Tibial nerve (tissue), 4 donors: ENCODE measurements around the gene ARID4A. TPM values are rescaled to one million over a fixed set of nuclear protein-coding genes. Genes with fewer than 3 reads are reported as not detected.

Experiments used
- DNase-seq, 2 donors: peaks; one replicate each; pipeline ENCODE4 v3.0.0-alpha.2; 2019; ENCODE audit warnings: low spot score in 2 of 2
- H3K27ac ChIP-seq, 4 donors: fragments of 200-600 bp; sonication (generic) in 3 of 4; one replicate each; pipeline ENCODE4 v1.5.1; 2017 to 2019; ENCODE audit warnings: mild to moderate bottlenecking in 1 of 4
- H3K27me3 ChIP-seq, 2 donors: fragments of 200-600 bp; sonication (generic) in 1 of 2; one replicate each; pipeline versions ENCODE4 v1.5.1 to v1.6.0; 2017 to 2019
- H3K36me3 ChIP-seq, 3 donors: fragments of 200-600 bp; sonication (generic); one replicate each; pipeline ENCODE4 v1.5.1; 2018 to 2019
- H3K4me1 ChIP-seq, 4 donors: fragments of 200-600 bp; sonication (generic) in 3 of 4; one replicate each; pipeline ENCODE4 v1.5.1; 2017 to 2019
- H3K4me3 ChIP-seq, 4 donors: fragments of 200-600 bp; sonication (generic) in 3 of 4; one replicate each; pipeline ENCODE4 v1.5.1; 2017 to 2019; ENCODE audit warnings: mild to moderate bottlenecking in 1 of 4, moderate library complexity in 1 of 4
- H3K9me3 ChIP-seq, 4 donors: fragments of 200-600 bp; sonication (generic) in 3 of 4; one replicate each; pipeline ENCODE4 v1.5.1; 2017 to 2019
- EP300 ChIP-seq, 2 donors: sonication (generic); formaldehyde crosslinking; IDR thresholded peaks; one replicate each; pipeline ENCODE4 v1.6.1; 2017; ENCODE audit warnings: antibody characterized with exemption in 2 of 2, mild to moderate bottlenecking in 1 of 2
- POLR2A ChIP-seq, 2 donors: fragments of 450-650 bp; IDR thresholded peaks; one replicate each; pipeline ENCODE4 v1.6.1; 2017; ENCODE audit warnings: antibody characterized with exemption in 2 of 2, mild to moderate bottlenecking in 2 of 2, moderate library complexity in 2 of 2
- WGBS, 2 donors: methylation state at CpG; one replicate each; pipeline ENCODE4 v1.1.5; 2018; 5-methylcytosine and 5-hydroxymethylcytosine counted together
- total RNA-seq, 4 donors: library from RNA; depleted of rRNA; stranded (reverse); fragments of >200 nt; gene quantifications; one replicate each; pipeline ENCODE4 v1.1.0, GENCODE V29; 2016
- TF ChIP-seq, protein P1 (sequence below), 5 experiments: fragments of 200-600 bp in 3 of 5; fragments of 450-650 bp in 2 of 5; sonication (generic) in 3 of 5; IDR thresholded peaks; one replicate each; pipeline ENCODE4 v1.5.1; 2016 to 2019; ENCODE audit warnings: antibody characterized with exemption in 5 of 5, mild to moderate bottlenecking in 3 of 5, moderate library complexity in 2 of 5

Gene ARID4A
- total RNA-seq, 4 donors from 2014 or later: 20.4 to 45.7 (median 31.3) TPM

DNA sequence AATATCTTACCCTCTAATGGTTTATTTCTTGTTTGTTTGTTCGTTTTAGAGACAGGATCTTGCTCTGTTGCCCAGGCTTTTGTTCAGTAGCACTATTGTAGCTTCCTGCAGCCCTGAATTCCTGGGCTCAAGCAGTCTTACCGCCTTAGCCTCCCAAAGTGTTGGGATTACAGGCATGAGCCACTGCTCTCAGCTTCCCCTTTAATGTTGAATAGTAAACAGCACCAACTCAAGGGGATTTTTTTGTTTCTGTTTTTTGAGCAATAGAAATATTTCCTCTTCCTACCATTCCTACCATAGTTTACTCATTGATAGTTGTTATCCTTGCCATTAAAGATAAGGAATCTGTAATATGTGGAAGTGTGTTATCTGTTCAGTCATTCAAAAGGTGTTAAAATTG lies 10.7 kb downstream of the ARID4A start:
- H3K36me3 ChIP-seq: peaks cover 0 to 46% (median 0%) of the 10 kb centered on the region in 3 donors
- DNase-seq: no peak

DNA sequence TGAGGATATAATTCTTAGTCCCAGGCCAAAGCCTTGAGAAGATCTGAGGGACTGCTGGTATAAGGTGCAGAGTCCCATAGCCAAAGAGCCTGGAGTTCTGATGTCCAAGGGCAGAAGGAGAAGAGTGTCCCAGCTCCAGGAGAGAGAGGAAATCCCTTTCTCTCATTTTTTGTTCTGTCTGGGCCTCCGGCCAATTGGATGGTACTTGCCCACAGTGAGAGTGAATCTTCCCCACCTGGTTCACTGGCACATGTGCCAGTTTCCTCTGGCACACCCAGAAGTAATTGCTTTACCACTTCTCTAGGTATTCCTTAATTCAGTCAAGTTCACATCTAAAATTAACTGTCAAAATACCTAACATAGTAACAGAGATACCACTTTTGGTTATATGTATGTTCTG lies 15.3 kb downstream of the ARID4A start:
- 90 to 91% methylated on average over 1 of the region's 1 CpG for WGBS, 2 donors
- TF ChIP-seq POLR2A (IDR thresholded peaks at IDR 0.05): no peak
- TF ChIP-seq, protein P1, sequence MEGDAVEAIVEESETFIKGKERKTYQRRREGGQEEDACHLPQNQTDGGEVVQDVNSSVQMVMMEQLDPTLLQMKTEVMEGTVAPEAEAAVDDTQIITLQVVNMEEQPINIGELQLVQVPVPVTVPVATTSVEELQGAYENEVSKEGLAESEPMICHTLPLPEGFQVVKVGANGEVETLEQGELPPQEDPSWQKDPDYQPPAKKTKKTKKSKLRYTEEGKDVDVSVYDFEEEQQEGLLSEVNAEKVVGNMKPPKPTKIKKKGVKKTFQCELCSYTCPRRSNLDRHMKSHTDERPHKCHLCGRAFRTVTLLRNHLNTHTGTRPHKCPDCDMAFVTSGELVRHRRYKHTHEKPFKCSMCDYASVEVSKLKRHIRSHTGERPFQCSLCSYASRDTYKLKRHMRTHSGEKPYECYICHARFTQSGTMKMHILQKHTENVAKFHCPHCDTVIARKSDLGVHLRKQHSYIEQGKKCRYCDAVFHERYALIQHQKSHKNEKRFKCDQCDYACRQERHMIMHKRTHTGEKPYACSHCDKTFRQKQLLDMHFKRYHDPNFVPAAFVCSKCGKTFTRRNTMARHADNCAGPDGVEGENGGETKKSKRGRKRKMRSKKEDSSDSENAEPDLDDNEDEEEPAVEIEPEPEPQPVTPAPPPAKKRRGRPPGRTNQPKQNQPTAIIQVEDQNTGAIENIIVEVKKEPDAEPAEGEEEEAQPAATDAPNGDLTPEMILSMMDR (IDR thresholded peaks at IDR 0.05): no peak
- Histone ChIP-seq H3K36me3 (peaks cover 0 to 53% (median 0%) of the 10 kb centered on the region in 3 donors), H3K4me1 (no peaks in the 10 kb centered on the region), H3K9me3 (no peaks in the 10 kb centered on the region), H3K27ac (no peak overlapping the region), H3K4me3 (no peak overlapping the region), H3K27me3 (no peaks in the 10 kb centered on the region)
- DNase-seq: no peak

More for the DNA sequence above, 10.7 kb downstream of the ARID4A start:
- H3K27ac ChIP-seq: no peak overlapping the region
- H3K27me3 ChIP-seq: no peaks in the 10 kb centered on the region
- WGBS, 2 donors: 72 to 85% methylated on average over 2 of the region's 2 CpGs
- H3K9me3 ChIP-seq: no peaks in the 10 kb centered on the region
- H3K4me3 ChIP-seq: no peak overlapping the region
- peaks cover 0 to 6% (median 0%) of the 10 kb centered on the region in 4 donors for H3K4me1 ChIP-seq
- TF ChIP-seq EP300 (IDR thresholded peaks at IDR 0.05): no peak
- TF ChIP-seq, protein P1 (IDR thresholded peaks at IDR 0.05): no peak
- no peak for TF ChIP-seq POLR2A (IDR thresholded peaks at IDR 0.05)

DNA sequence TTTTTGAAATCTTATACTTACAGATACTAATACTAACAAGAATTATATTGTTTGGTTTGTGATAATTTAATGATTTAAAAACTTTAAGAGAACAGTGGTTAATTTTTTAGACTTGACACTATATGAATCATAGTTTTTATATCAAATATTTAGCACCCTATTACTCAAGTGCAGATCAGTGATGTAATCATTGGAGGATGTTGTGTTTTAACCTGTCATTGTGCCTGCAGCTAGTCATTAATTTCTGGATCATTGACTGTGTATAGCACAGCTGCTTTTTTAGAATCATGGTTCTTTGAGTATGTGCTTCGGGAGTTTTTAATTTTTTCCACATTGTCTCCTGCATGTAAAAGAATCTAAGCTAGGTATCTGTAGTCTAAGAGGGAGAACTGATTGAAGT lies 17.3 kb downstream of the ARID4A start:
- Histone ChIP-seq H3K4me3 (no peak overlapping the region), H3K4me1 (no peaks in the 10 kb centered on the region), H3K36me3 (peaks cover 0 to 67% (median 0%) of the 10 kb centered on the region in 3 donors), H3K9me3 (no peaks in the 10 kb centered on the region), H3K27me3 (no peaks in the 10 kb centered on the region), H3K27ac (no peak overlapping the region)
- no peak for TF ChIP-seq POLR2A (IDR thresholded peaks at IDR 0.05)
- no peak for TF ChIP-seq EP300 (IDR thresholded peaks at IDR 0.05)
- DNase-seq: no peak
- WGBS, 2 donors: 90 to 93% methylated on average over 1 of the region's 1 CpG

DNA sequence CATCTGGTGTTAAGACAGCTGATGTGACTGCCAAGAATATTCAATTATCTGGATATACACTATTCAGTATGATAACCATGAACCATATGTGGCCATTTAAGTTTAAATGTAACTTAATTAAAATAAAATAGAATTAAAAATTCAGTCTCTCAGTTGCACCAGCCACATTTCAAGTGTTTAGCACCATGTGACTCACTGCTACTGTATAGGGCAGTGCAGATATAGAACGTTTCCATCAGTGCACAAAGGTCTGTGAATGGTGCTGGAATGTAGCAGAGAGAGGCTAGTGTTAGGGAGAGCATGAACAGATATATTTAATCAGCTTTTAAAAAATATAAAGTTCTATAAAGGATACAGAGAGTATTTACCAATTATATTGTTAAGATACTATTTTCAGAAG lies 28.7 kb downstream of the ARID4A start:
- Histone ChIP-seq H3K9me3 (no peaks in the 10 kb centered on the region), H3K27me3 (no peaks in the 10 kb centered on the region), H3K4me1 (peaks cover 0 to 22% (median 8%) of the 10 kb centered on the region in 4 donors), H3K4me3 (no peak overlapping the region), H3K36me3 (peaks cover 0 to 70% (median 23%) of the 10 kb centered on the region in 3 donors), H3K27ac (no peak overlapping the region)
- DNase-seq: no peak
- TF ChIP-seq POLR2A (IDR thresholded peaks at IDR 0.05): no peak
- TF ChIP-seq EP300 (IDR thresholded peaks at IDR 0.05): no peak
- TF ChIP-seq, protein P1 (IDR thresholded peaks at IDR 0.05): no peak
- 56 to 69% methylated on average over 1 of the region's 1 CpG for WGBS, 2 donors

DNA sequence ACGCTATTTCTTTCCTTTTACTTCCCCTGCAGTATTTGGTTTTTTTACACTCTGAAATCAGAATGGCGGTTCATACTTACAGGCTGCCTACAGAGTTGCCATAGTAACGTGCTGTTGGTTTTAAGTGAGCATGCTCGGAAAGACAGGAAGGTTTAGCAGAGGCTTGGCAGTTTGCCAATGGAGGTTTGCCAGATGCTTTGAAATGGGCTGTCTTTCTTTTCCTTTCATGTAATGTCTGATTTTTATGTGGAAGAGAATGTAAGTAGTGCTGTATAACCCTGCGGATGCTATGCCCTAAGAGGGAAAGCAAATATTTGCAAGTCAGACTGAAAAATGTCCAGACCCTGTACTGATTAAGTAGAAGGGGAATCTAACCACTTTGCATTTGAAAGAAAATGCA lies 32.8 kb downstream of the ARID4A start:
- peak; percentile 76 to 93 for DNase-seq
- peaks cover 0 to 51% (median 12%) of the 10 kb centered on the region in 3 donors for H3K36me3 ChIP-seq
- H3K27ac ChIP-seq: peak overlapping the region in 3 of 4 donors; percentile 35 to 70 (median 48)
- no peaks in the 10 kb centered on the region for H3K27me3 ChIP-seq
- peak overlapping the region in 3 of 4 donors; percentile 2 to 14 (median 14) for H3K4me3 ChIP-seq
- H3K4me1 ChIP-seq: peaks cover 0 to 42% (median 8%) of the 10 kb centered on the region in 4 donors
- TF ChIP-seq EP300 (IDR thresholded peaks at IDR 0.05): peak in 1 of 2 donors; percentile 68
- TF ChIP-seq POLR2A (IDR thresholded peaks at IDR 0.05): no peak
- TF ChIP-seq, protein P1 (IDR thresholded peaks at IDR 0.05): no peak
- no peaks in the 10 kb centered on the region for H3K9me3 ChIP-seq
- WGBS, 2 donors: 1 to 2% methylated on average over 5 of the region's 5 CpGs
